ENCODE measurements around the gene CA9.

Gene CA9

DNA sequence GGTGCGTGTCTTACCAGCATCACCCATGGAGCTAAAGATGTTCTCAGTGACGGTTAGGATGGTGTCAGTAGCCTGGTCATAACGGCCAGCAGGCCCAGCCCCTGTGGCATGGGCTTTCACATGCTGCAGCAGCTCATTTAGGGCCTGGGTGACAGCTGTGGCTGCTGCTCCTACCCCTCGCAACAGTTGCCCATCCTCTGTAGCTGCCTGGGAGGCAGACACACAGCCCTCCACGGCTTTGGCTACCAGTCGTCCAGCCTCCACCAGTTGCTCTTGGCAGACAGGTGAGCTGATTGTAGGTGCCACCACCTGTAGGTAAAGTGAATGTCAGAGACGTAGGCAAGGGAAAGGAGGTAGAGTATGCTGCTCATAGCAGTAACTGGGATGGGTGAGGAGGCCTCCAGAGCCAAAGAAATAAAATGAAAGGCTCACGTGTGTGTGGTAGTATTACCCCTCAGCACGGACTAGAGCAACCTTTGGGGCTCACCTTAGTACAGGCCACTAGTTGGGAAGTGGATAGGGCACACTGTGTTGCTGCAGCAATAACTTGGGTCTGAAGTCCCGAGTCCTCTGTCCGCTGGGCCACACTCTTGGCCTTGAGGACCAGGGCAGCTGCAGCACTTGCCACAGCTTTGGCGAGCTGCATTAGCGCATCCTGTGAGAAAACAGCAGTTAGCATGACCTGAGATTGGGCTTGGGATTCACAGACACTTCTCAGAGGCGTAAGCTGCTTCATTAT is 43.6 kb downstream of the CA9 start:
- DNase-seq: no peak

DNA sequence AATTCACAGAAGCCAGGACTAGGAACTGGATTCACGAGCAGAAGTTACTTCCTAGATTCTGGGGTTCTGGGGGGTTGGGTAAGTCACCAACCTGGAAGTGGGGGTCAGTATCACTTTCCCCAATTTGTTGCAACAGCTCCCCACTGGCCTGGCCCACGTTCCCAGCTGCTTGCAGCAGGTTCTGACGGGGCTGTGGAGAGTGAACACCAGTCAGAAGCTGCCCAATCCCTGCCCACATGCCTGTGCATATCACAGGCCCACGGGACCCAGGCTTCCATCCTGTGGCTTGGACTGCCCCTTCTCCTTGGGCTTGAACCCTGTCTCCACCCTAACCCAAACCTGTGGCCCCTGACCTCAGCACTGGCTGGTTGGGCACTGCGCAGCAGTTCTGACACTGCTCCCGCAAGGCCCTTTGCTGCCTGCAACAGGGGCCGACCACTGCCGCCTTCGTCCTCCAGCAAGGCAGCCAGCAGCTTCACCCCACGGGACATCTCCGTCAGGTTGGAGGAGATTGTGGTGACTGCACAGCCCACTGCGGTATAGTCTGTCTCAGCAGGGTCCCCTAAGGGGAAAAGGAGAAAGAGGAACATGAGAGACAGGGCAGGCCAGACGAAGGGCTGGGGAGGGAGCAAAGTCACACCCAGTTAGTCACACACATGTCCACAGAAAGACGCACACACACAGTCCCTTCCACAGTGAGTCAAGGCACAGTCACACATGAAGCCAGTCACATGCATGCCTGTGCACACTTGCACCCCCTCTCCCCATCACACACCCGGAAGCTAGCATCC is 45.2 kb downstream of the CA9 start:
- no peak for DNase-seq

DNA sequence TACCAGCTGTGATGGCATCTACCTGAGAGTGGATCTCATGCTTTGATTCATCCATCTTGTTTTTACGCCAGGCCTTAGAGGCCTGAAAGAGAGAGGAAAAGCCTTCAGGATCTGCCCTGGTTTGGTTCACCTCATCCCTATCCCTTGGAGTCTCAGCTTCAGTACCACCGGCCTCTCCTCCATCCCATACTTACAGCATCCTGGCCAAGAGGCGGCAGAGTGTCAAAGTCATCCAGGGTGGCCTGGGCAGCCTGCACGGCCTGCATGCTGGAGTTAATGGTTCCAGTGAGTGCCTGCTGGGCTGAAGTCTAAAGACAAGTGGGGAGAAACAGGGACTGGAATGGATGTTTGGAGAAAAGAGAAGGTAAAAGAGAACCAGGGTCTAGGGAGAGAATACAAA is 45.8 kb downstream of the CA9 start:
- DNase-seq: no peak

DNA sequence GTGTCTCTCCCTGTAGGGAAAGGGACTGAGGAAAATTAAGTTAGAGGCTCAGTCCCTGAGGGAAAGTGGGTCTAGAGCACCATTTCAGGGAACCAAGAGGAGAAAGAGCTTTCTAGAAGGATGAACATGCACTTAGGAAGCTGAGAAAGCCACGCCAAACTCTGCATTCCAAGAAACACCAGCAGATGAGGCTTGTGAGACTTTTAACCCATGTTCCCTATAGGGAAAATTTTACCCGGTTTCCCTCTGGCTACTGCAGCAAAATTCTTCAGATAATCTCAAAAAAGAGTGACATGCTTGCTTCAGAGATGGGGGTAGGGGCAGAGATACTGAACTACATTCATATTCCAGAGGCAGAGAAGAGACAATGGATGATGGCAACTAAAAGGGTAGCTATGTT is 49.7 kb downstream of the CA9 start:
- no peak for DNase-seq

DNA sequence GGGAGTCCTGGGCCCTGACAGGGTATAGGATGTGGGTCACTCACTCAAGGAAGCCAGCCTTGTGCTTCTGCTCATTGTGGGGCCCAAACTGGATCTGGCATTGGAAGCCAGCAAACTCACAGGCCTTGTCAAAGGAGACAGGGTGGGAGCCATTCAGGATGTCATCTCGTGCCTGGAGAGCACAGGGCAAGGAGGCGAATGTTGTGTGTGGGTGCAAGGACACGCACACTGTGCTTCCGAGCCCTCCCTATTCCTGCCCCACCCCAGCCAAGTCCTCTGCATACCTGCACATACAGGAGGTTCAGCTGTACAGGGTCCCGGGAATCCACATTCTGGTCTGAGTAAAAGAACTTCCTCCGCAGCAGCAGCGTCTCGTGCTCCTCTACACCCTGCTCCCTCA is 50.2 kb downstream of the CA9 start:
- DNase-seq: no peak

DNA sequence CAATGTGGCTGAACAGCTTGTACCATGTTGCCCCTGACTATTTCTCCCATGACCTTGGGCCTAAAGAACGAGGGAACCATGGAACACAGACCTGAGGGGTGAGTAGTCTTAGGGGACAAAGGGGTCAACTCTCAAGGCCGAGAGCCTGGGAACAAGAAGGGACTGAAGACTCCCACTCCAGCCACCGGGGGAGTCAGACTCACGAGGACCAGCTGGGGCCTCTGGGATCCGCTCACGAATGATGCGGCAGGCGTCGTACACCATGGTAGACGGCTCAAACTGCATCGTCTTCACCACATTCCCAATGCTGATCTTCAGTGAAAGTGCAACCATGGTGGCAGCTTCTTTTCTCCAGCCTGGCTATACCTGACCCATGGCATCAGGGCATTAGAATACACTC is 51.6 kb downstream of the CA9 start:
- no peak for DNase-seq

DNA sequence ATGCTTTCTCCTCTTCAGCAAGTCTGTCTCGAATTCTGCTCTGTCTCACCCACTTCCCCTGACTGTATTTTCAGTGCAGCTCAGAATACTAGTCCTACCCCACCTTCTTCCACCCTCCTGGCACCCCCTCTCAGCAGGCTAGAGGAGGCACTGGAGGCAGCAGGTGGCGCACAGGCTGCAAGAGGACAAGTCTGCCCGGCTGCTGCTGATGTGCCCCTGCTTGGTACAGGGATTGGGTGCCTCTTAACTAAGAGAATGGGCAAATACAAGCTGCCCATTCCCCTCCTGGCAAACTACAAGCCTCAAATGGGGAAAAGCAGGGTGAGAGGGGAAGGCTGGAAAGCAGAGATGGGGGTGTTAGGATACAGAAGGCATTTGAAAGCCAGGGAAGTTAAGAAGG is 53.2 kb downstream of the CA9 start:
- DNase-seq: no peak

DNA sequence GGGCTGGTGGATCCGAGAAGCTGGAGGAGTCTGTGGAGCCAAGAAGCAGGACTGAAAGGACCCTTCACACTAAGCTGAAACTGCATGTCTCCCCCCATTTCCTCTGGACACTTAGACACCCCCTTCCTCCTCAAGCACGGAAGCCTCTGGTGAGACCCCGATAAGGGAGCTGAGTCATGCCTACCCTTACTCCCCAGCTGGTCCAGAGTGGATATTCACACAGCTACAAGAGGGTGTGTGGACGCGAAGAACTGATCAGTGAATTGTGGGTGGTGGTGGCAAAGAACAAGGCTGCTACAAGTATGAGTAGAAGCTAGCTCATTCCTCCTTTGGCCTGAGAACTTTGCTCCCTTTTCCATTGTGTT is 53.9 kb downstream of the CA9 start:
- DNase-seq: no peak

DNA sequence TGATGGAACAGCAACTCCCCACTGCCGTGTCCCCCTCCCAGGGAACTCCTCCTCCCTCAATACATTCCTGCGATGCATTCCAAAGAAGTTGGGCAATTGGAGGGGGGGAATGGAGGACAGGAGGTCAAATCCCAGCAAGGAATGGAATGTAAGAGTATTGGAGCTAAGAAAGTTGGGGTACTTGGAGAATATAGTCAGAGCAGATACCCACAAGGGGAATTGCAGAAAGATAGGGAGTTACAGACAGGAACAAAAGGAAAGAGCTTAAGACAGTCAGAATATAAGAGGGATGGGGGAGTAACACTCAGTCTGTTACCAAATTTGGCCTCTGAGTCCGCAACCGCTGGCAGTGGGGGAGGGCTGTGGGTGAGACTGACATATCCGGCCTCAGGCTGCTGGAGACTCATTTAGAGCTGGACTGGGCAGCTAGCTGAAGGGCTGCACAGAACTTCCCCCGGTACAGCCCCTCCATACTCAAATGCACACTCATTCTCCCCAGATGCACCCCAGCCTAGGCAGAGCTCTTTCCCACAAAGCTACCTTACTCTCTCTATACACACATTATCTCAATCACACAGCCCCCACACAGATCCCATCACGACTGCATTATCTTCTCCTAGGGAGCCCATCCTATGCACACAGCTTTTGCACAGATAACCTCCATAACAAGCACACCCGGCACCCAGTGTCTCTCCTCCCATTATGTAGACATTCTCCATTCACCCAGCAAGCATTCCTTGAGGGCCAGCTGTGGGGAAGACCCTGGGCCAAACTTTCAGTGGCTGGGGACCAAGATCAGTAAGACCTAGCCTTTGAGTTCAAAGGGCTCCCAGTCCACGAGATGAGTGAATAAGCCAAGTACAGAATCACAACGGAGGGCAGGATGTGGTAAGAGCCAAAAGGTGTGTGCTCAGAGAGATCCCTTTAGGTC is 54.6 kb downstream of the CA9 start:
- DNase-seq: peak in 1 of 2 donors; percentile 33

DNA sequence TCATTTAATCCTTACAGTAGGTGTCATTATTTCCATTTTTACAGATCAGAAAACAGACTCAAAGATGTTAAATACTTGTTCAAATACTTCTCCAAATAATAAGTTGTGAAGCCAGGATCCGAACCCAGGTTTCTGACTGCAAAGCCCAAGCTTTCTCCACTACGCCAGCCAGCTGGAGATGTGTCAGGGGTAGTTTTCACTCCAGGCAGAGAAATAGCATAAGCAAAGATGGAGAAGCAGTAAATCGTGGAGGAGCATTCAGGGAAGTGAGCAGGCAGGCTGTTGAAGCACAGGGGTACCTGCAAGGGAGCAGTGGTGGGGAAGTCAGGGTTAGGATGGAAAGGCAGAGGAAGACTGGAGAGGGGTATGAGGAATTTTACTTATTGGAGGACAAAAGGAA is 55.4 kb downstream of the CA9 start:
- no peak for DNase-seq

DNA sequence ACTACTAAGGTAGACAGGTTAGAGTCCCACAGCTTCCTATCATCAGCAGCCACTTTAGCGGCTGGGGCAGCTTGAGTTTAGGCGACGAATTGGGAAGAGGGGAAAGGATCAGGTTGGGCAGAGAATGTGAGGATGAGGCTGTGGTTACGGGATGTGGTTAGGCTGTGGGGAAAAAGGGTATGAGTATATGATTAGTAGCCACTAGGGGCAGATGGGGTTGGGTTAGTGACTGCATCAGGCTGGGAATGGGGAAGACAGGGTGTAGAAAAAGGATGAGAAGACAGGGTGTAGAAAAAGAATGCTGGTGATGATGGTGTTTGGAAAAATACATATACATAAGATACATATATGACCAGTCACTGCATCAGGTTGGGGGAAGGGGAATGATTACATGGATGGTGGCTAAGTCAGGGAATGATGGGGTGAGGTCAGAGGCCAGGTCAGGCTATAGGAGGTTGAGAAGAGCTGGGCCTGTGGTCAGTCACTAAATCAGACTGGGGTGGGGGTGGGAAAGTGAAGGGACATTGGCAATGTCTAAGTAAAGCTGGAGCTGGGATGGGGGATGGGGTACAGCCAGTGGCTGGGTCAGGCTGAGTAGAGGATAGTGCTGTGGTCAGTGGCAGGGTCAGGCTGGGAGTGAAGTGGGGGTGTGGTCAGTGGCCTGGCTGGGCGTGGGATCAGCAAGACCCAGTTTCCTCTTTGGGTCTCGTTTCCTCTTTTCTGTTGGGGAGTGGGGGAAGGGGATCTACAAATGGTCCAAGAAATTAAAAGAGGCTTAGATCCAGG is 56.2 kb downstream of the CA9 start:
- DNase-seq: peak in 1 of 2 donors; percentile 37

DNA sequence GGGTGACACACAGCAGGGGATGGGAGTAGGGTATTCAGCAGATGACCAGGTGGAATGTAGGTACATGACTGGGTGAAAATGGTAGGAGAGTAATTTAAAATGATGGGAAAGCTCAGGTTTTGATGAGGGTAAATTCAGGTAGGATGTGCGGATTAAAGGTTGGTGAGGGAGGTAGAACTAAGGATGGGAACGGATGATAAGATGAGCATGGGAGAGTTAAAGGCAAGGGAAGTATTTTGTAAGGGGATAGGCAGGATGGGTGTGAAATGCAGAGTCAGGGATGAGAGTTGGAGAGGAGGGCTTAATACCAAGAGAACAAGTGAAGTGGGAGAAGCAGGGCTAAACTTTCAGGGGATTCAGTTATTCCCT is 56.7 kb downstream of the CA9 start:
- no peak for DNase-seq
